ENCODE measurements around the gene FAM24A.

Gene FAM24A

GRCh38 chr10:122930140-122930539, 19.7 kb downstream of the FAM24A start:
- no peak for TF ChIP-seq CTCF (conservative IDR thresholded peaks at IDR 0.05; ENCODE audit: low read depth, low read length)
- Histone ChIP-seq H3K27ac (no peak overlapping the region), H3K9ac (no peak overlapping the region), H3K4me1 (ENCODE audit: low read depth, poor library complexity, severe bottlenecking) (no peaks in the 10 kb centered on the region), H4K20me1 (ENCODE audit: insufficient read depth) (no peaks in the 10 kb centered on the region), H3K4me2 (no peak overlapping the region), H3K4me3 (IDR thresholded peaks at IDR 0.05; ENCODE audit: insufficient read depth, low read depth, low read length) (no peak overlapping the region), H2AFZ (ENCODE audit: low read depth) (no peak overlapping the region), H3K79me2 (ENCODE audit: insufficient read depth, low read depth) (no peaks in the 10 kb centered on the region), H3K27me3 (ENCODE audit: insufficient read depth, low read depth) (no peaks in the 10 kb centered on the region), H3K36me3 (ENCODE audit: insufficient read depth) (no peaks in the 10 kb centered on the region)

GRCh38 chr10:122931088-122931906, 20.9 kb downstream of the FAM24A start:
- Histone ChIP-seq H3K36me3 (ENCODE audit: insufficient read depth) (no peaks in the 10 kb centered on the region), H3K4me2 (no peak overlapping the region), H2AFZ (ENCODE audit: low read depth) (no peak overlapping the region)

GRCh38 chr10:122939133-122939855, 28.9 kb downstream of the FAM24A start:
- Histone ChIP-seq H3K4me3 (IDR thresholded peaks at IDR 0.05; ENCODE audit: insufficient read depth, low read depth, low read length) (no peak overlapping the region), H3K27ac (no peak overlapping the region), H3K4me1 (ENCODE audit: low read depth, poor library complexity, severe bottlenecking) (no peaks in the 10 kb centered on the region), H3K79me2 (ENCODE audit: insufficient read depth, low read depth) (no peaks in the 10 kb centered on the region), H3K4me2 (no peak overlapping the region), H2AFZ (ENCODE audit: low read depth) (no peak overlapping the region), H3K36me3 (ENCODE audit: insufficient read depth) (no peaks in the 10 kb centered on the region; the same call in 1 of the 2 replicates), H3K9ac (no peak overlapping the region), H3K27me3 (ENCODE audit: insufficient read depth, low read depth) (no peaks in the 10 kb centered on the region), H4K20me1 (ENCODE audit: insufficient read depth) (no peaks in the 10 kb centered on the region)
- TF ChIP-seq CTCF (conservative IDR thresholded peaks at IDR 0.05; ENCODE audit: low read depth, low read length): no peak

More at GRCh38 chr10:122931088-122931906, 20.9 kb downstream of the FAM24A start:
- no peak overlapping the region for H3K9ac ChIP-seq
- no peaks in the 10 kb centered on the region for H3K27me3 ChIP-seq (ENCODE audit: insufficient read depth, low read depth)
- H3K27ac ChIP-seq: no peak overlapping the region
- no peak for TF ChIP-seq CTCF (conservative IDR thresholded peaks at IDR 0.05; ENCODE audit: low read depth, low read length)
- H3K4me3 ChIP-seq (IDR thresholded peaks at IDR 0.05; ENCODE audit: insufficient read depth, low read depth, low read length): no peak overlapping the region
- H3K4me1 ChIP-seq (ENCODE audit: low read depth, poor library complexity, severe bottlenecking): no peaks in the 10 kb centered on the region
- H3K79me2 ChIP-seq (ENCODE audit: insufficient read depth, low read depth): no peaks in the 10 kb centered on the region
- no peaks in the 10 kb centered on the region for H4K20me1 ChIP-seq (ENCODE audit: insufficient read depth)

- no peak overlapping the region for H3K4me3 ChIP-seq (IDR thresholded peaks at IDR 0.05; ENCODE audit: insufficient read depth, low read depth, low read length)
- H3K36me3 ChIP-seq (ENCODE audit: insufficient read depth): no peaks in the 10 kb centered on the region; the same call in 1 of the 2 replicates
- H3K9ac ChIP-seq: no peak overlapping the region
- H4K20me1 ChIP-seq (ENCODE audit: insufficient read depth): no peaks in the 10 kb centered on the region
- H3K79me2 ChIP-seq (ENCODE audit: insufficient read depth, low read depth): no peaks in the 10 kb centered on the region
- no peaks in the 10 kb centered on the region for H3K4me1 ChIP-seq (ENCODE audit: low read depth, poor library complexity, severe bottlenecking)
- no peak overlapping the region for H2AFZ ChIP-seq (ENCODE audit: low read depth)
- no peaks in the 10 kb centered on the region for H3K27me3 ChIP-seq (ENCODE audit: insufficient read depth, low read depth)
- no peak for TF ChIP-seq CTCF (conservative IDR thresholded peaks at IDR 0.05; ENCODE audit: low read depth, low read length)
- H3K4me2 ChIP-seq: no peak overlapping the region
- H3K27ac ChIP-seq: no peak overlapping the region
Measured at GRCh38 chr10:122939856-122940543, 29.6 kb downstream of the FAM24A start.
